Natural killer cell (primary cell): ENCODE data around the gene PPM1J. TPM values are rescaled to one million over a fixed set of nuclear protein-coding genes. Genes with fewer than 3 reads are reported as not detected.

Experiments
- ATAC-seq, 3 donors: fragments of 150-1000 bp in 2 of 3; fragments of 200-7000 bp in 1 of 3; cut with Tn5 transposase; 1 replicate in 1 of 3; 2 replicates in 2 of 3; pipeline ENCODE4 v1.10.0; 2021; ENCODE audit warnings: mild to moderate bottlenecking in 2 of 3, moderate library complexity in 2 of 3
- DNase-seq, 2 donors: peaks; one replicate each; pipeline versions ENCODE4 v3.0.0 to v3.0.0-alpha.2; 2013 to 2021; ENCODE audit warnings: mixed read lengths in 1 of 2
- H3K27ac ChIP-seq: one replicate; pipeline ENCODE4 v1.5.1; 2013; ENCODE audit warnings: mild to moderate bottlenecking, low read length
- H3K27me3 ChIP-seq: one replicate; pipeline ENCODE4 v1.6.1; 2013; ENCODE audit warnings: low read length; ENCODE audit not compliant: control insufficient read depth, insufficient read depth
- H3K36me3 ChIP-seq: one replicate; pipeline ENCODE4 v1.6.1; 2013; ENCODE audit warnings: low read length; ENCODE audit not compliant: control insufficient read depth, insufficient read depth
- H3K4me1 ChIP-seq: one replicate; pipeline ENCODE4 v1.6.1; 2013; ENCODE audit warnings: low read length; ENCODE audit not compliant: control insufficient read depth, insufficient read depth
- H3K4me3 ChIP-seq: one replicate; pipeline ENCODE4 v1.5.1; 2013; ENCODE audit warnings: low read length
- H3K9me3 ChIP-seq: one replicate; pipeline ENCODE4 v1.6.1; 2013; ENCODE audit warnings: low read length; ENCODE audit not compliant: control insufficient read depth, insufficient read depth
- H3K27ac Mint-ChIP-seq, 2 donors: one replicate each; pipeline ENCODE4 v1.8.0; 2022; ENCODE audit warnings: mild to moderate bottlenecking in 2 of 2, mixed read lengths in 2 of 2, moderate library complexity in 1 of 2
- H3K27me3 Mint-ChIP-seq, 2 donors: one replicate each; pipeline ENCODE4 v1.8.0; 2022; ENCODE audit warnings: low read depth in 2 of 2, mixed read lengths in 2 of 2
- H3K36me3 Mint-ChIP-seq: one replicate; pipeline ENCODE4 v1.8.0; 2022; ENCODE audit warnings: mixed read lengths
- H3K4me1 Mint-ChIP-seq, 2 donors: one replicate each; pipeline ENCODE4 v1.8.0; 2022; ENCODE audit warnings: mixed read lengths in 2 of 2
- H3K4me3 Mint-ChIP-seq: one replicate; pipeline ENCODE4 v1.8.0; 2022; ENCODE audit warnings: mild to moderate bottlenecking, moderate library complexity, mixed read lengths
- H3K9me3 Mint-ChIP-seq, 2 donors: one replicate each; pipeline ENCODE4 v1.8.0; 2022; ENCODE audit warnings: mixed read lengths in 2 of 2
- WGBS: methylation state at CpG from one replicate; pipeline ENCODE4 v1.1.7; 2013; ENCODE audit warnings: missing lambda C conversion rate; ENCODE audit not compliant: insufficient coverage; 5-methylcytosine and 5-hydroxymethylcytosine counted together
- intact Hi-C: fragments of 100-400 bp; cut with micrococcal nuclease; formaldehyde crosslinking; loops from one replicate; pipeline ENCODE4 v1.14.2; 2022
- total RNA-seq, 4 donors: library from RNA; stranded (reverse); fragments of 120-200 nt in 1 of 4; gene quantifications; one replicate each; pipeline versions ENCODE4 v1.2.3 to v1.2.4, GENCODE V29; 2013 to 2022
- TF ChIP-seq, protein P1 (sequence below): fragments of 200-600 bp; IDR thresholded peaks from one replicate; pipeline ENCODE4 v1.8.0; 2022; ENCODE audit warnings: antibody characterized with exemption

PPM1J gene
- total RNA-seq, 3 donors from 2014 or later (not counting 1 experiment from before 2014, with no cell fraction given) = 0.26 TPM; not detected in 2

DNA sequence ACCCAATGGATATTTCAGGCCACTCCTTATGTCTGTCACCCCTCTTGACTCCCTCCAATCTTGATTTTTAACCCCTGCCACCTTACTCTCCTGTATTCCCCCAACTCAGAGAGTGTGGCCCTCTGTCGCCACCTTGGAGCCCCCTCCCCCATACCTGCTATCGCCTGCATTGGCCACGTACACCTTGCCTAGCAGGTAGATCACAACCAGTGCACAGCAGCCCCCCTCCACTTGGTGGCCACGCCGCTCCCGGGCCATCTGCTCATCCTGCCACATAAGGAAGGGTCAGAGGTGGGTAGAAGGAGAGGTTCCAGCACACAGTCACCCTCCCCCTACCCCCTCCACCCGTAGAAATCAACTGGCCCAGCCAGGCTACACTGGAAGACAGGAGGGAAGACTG, 2.9 kb downstream of the PPM1J start:
- H3K4me1 ChIP-seq = peaks cover 34% of the 10 kb centered on the region
- no peak overlapping the region for H3K27ac Mint-ChIP-seq
- no peak overlapping the region for H3K4me3 ChIP-seq
- H3K27me3 Mint-ChIP-seq = peaks cover 0 to 6% of the 10 kb centered on the region in 2 donors
- no peak overlapping the region for H3K4me3 Mint-ChIP-seq
- peaks cover 10% of the 10 kb centered on the region for H3K27me3 ChIP-seq
- H3K27ac ChIP-seq = no peak overlapping the region
- no peaks in the 10 kb centered on the region for H3K36me3 Mint-ChIP-seq
- no peaks in the 10 kb centered on the region for H3K9me3 Mint-ChIP-seq
- peaks cover 24 to 31% of the 10 kb centered on the region in 2 donors for H3K4me1 Mint-ChIP-seq
- intact Hi-C loops = loop anchor here (10.0 kb wide), 2 partner anchors 243 to 333 kb away; partner anchors contain the start of gene SLC16A1
- no peak for DNase-seq
- WGBS = 90% methylated on average over 4 of the region's 7 CpGs
- H3K36me3 ChIP-seq = no peaks in the 10 kb centered on the region
- TF ChIP-seq, protein P1, sequence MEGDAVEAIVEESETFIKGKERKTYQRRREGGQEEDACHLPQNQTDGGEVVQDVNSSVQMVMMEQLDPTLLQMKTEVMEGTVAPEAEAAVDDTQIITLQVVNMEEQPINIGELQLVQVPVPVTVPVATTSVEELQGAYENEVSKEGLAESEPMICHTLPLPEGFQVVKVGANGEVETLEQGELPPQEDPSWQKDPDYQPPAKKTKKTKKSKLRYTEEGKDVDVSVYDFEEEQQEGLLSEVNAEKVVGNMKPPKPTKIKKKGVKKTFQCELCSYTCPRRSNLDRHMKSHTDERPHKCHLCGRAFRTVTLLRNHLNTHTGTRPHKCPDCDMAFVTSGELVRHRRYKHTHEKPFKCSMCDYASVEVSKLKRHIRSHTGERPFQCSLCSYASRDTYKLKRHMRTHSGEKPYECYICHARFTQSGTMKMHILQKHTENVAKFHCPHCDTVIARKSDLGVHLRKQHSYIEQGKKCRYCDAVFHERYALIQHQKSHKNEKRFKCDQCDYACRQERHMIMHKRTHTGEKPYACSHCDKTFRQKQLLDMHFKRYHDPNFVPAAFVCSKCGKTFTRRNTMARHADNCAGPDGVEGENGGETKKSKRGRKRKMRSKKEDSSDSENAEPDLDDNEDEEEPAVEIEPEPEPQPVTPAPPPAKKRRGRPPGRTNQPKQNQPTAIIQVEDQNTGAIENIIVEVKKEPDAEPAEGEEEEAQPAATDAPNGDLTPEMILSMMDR = no peak
- ATAC-seq = no peak
- no peaks in the 10 kb centered on the region for H3K9me3 ChIP-seq

DNA sequence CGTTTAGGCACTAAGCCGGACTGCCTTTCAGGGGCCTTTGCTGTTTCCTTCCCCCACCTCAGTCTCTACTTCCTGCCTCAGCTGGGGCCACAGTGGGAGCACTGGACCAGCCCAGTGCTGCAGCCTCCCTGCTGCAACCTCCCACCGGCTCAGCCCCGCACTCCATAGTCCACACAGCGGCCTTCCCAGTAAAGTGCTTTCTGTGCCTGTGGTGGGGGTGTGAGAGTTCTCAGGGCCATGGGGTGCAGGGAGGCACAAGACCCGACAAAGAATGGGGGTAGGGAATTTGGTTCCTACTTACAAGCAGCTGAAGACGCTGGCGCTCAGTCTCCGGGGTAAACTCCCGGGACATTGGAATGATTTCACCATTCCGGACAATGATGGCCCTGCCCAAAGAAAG, 3.5 kb downstream of the PPM1J start:
- Mint-ChIP-seq H3K9me3 (no peaks in the 10 kb centered on the region), H3K36me3 (no peaks in the 10 kb centered on the region), H3K27ac (no peak overlapping the region), H3K27me3 (peaks cover 0 to 6% of the 10 kb centered on the region in 2 donors), H3K4me1 (peaks cover 24 to 31% of the 10 kb centered on the region in 2 donors), H3K4me3 (no peak overlapping the region)
- peaks cover 34% of the 10 kb centered on the region for H3K4me1 ChIP-seq
- ATAC-seq (no peak), DNase-seq (no peak)
- WGBS = 87% methylated on average over 11 of the region's 11 CpGs
- intact Hi-C loops = loop anchor here (10.0 kb wide), 2 partner anchors 243 to 333 kb away; partner anchors contain the start of gene SLC16A1
- H3K27ac ChIP-seq = no peak overlapping the region
- H3K36me3 ChIP-seq = no peaks in the 10 kb centered on the region
- H3K9me3 ChIP-seq = no peaks in the 10 kb centered on the region
- TF ChIP-seq, protein P1 = no peak
- H3K27me3 ChIP-seq = peaks cover 10% of the 10 kb centered on the region
- no peak overlapping the region for H3K4me3 ChIP-seq

DNA sequence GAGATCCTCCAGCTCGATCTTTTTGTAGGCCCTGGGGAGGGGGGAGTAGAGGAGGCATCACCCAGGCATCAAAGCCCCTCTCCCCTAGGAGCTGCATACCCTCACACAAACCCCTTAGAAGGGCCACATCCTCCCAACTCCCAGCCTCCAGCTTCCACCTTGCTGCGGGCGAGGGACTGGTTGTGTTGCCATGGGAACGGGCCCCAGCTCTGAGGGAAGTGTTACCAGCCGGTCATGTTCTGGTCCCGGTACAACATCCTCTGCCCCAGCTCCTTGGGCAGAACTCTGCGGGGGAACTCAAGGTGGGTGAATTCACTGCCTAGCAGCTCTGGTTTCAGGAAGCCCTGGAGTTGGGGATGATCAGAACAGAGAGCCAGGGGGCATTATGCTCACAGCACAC, 4.1 kb downstream of the PPM1J start:
- ATAC-seq (no peak), DNase-seq (no peak)
- Mint-ChIP-seq H3K4me1 (peaks cover 22 to 31% of the 10 kb centered on the region in 2 donors), H3K9me3 (no peaks in the 10 kb centered on the region), H3K27ac (no peak overlapping the region), H3K4me3 (no peak overlapping the region), H3K36me3 (no peaks in the 10 kb centered on the region), H3K27me3 (peaks cover 0 to 6% of the 10 kb centered on the region in 2 donors)
- H3K4me1 ChIP-seq = peaks cover 35% of the 10 kb centered on the region
- TF ChIP-seq, protein P1 = no peak
- no peaks in the 10 kb centered on the region for H3K9me3 ChIP-seq
- intact Hi-C loops = loop anchor here (10.0 kb wide), 2 partner anchors 244 to 334 kb away; partner anchors contain the start of gene SLC16A1
- no peaks in the 10 kb centered on the region for H3K36me3 ChIP-seq
- H3K27me3 ChIP-seq = peaks cover 10% of the 10 kb centered on the region
- no peak overlapping the region for H3K4me3 ChIP-seq
- H3K27ac ChIP-seq = no peak overlapping the region
- WGBS = 74% methylated on average over 6 of the region's 7 CpGs

GRCh38 chr1:112710586-112710985, 4.5 kb downstream of the PPM1J start:
- no peak overlapping the region for H3K4me3 ChIP-seq
- DNase-seq (no peak), ATAC-seq (no peak)
- Mint-ChIP-seq H3K27ac (no peak overlapping the region), H3K4me1 (peaks cover 22 to 31% of the 10 kb centered on the region in 2 donors), H3K9me3 (no peaks in the 10 kb centered on the region), H3K27me3 (peaks cover 0 to 6% of the 10 kb centered on the region in 2 donors), H3K4me3 (no peak overlapping the region), H3K36me3 (no peaks in the 10 kb centered on the region)
- peaks cover 35% of the 10 kb centered on the region for H3K4me1 ChIP-seq
- no peaks in the 10 kb centered on the region for H3K36me3 ChIP-seq
- H3K27me3 ChIP-seq = peaks cover 10% of the 10 kb centered on the region
- H3K9me3 ChIP-seq = no peaks in the 10 kb centered on the region
- TF ChIP-seq, protein P1 = no peak
- 93% methylated on average over 3 of the region's 3 CpGs for WGBS
- H3K27ac ChIP-seq = no peak overlapping the region
- intact Hi-C loops = loop anchor here (10.0 kb wide), 2 partner anchors 244 to 334 kb away; partner anchors contain the start of gene SLC16A1
